Activated CD4-positive, CD25-positive, alpha-beta regulatory T cell (primary cell): Measurements from ENCODE around the gene DAZAP1.

Source experiments
- DNase-seq, 4 experiments: peaks; one replicate each; lab custom pipeline; 2025; lab: John Stamatoyannopoulos, UW

The DAZAP1 gene

DNA sequence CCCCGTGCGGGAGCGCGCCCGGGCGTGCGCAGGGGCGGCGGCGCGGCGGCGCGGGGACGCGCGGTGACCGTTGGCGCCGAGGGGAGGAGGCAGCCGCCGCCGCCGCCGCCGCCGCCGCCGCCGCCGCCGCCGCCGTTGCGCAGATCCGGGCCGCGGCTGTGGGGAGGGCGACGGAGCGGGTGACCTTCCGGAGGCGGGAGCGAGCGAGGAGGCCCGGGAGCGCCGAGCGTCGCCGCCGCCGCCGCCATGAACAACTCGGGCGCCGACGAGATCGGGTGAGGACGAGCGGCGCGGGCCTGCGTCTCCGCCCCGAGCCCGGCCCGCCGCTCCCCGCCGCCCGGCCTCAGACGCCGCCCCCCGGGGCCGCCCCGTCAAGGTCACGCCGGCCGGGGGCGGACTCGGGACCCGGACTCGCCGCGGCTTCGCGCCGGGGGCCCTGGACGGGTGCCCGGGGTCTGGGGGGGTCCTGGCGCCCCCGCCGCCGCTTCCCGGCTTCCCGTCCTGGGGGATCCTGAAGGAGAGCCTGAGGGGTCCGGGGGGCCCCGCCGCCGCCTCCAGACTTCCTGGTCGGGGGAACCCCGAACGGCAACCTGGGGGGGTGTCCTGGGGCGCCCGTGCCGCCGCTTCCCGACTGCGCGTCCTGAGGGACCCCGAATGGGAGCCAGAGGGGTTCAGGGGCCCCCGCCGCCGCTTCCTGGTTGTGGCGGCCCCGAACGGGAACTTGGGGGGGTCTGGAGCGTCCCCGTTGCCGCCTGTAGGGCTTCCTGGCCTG lies at the start of gene DAZAP1:
Gene DAZAP1 (plus strand): TSS at position 59 of the 772 bp plus-strand sequence. CDS start 188 bp downstream, at position 247.
- DNase-seq = peak in 2 of 4 experiments; percentile 47 to 54

DNA sequence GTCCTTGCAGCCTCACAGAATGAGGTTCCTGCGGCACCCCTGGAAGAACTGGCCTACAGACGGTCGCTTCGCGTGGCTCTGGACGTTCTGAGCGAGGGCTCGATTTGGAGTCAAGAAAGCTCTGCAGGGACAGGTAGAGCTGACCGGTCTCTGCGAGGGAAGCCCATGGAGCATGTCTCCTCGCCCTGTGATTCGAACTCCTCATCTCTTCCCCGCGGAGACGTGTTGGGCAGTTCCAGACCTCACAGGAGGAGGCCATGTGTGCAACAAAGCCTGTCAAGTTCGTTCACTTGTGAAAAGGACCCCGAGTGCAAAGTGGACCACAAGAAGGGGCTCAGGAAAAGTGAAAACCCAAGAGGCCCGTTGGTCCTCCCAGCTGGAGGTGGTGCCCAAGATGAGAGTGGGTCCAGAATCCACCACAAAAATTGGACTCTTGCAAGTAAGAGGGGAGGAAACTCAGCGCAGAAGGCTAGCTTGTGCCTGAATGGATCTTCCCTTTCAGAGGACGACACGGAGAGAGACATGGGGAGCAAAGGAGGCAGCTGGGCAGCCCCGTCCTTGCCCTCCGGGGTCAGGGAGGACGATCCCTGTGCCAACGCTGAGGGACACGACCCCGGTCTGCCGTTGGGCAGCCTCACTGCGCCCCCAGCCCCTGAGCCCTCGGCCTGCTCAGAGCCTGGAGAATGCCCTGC lies 47.1 kb upstream of the DAZAP1 start:
- DNase-seq = no peak

DNA sequence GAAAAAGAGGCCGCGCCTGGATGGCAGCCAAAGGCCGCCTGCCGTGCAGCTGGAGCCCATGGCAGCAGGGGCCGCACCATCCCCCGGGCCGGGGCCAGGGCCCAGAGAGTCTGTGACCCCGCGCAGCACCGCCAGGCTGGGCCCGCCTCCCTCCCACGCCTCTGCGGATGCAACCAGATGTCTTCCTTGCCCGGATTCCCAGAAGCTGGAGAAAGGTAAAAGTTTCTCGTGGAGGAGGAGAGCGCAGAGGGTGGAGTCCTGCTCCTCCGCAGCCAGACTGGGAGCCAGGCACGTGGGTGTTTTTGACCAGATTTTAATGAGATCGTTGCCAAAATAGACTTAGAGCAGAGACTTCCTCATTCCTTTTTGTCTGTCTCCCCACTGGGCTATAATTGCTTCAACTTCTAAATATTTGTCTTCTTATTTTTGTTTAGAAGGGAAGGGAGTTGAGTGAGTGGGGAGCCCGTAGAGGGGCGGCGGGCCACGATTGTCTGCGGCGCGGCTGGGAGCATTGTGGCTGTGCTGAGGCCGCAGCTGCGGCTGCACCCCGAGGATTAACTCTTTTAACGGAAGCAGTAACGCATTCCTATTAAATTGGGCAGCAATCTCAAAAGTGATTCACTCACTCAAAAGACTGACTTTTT lies 46.4 kb upstream of the DAZAP1 start:
- DNase-seq = no peak

DNA sequence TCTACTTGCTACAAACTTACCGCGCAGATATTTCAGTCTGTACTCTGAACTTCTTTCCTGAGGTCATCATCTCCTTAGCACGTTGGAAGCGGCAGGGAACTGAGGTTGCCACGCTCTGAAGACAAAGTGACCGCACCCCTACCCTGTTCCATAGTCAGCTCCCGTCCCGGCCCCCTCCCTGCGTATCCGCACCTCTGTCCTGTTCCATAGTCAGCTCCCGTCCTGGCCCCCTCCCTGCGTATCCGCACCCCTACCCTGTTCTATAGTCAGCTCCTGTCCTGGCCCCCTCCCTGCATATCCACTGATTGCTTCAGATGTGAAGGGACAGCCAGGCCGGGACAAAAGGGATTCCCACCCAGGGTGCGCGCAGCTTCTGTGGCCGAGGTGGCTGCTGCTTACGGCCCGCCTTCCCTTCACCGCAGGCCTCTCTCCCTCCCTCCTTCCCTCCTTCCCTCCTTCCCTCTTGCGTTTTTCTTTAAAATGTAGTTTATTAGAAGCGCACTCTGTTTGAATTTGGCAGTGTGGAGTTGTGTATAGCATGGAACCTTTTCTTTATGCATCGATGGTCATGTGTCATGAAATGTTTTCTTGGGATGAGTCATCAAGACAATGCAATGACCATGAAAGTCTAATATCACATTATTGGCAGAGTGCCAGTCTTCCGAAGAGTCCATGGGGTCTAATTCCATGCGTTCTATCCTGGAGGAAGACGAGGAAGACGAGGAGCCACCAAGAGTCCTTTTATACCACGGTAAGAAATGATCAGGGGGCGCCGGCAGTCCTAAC lies 45.6 kb upstream of the DAZAP1 start:
- DNase-seq = no peak

- DNase-seq = no peak
Observed at GRCh38 chr19:1362387-1363257, 44.8 kb upstream of the DAZAP1 start.

GRCh38 chr19:1363599-1363998 lies 43.8 kb upstream of the DAZAP1 start:
- DNase-seq = no peak

DNA sequence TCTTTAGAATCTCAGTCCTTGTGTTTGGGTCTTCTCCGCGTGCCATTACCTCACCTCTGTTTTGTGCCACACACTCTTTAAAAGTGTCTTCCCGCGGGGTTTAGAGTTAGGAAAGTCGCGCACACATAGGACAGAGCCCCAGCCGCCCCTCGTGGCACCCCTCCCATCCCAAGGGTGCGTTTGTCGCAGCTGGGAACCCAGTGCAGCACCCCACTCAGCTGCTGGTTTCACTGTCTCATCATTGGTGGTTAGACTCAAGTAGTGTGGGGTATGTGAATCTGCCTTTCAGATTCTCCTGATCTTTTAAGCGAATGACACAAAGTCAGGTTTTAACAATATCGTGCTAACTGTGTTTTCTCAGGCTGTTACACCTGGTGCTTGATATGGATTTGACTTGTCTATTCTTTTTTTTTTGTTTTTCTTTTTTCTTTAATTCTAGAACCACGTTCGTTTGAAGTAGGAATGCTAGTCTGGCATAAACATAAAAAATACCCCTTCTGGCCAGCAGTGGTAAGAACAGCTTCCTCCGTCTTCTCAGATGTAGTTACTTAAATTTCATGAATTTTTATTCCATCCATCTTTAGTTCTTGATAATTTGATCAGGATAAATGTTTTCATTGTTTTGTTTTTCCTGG lies 43.2 kb upstream of the DAZAP1 start:
- DNase-seq = no peak

DNA sequence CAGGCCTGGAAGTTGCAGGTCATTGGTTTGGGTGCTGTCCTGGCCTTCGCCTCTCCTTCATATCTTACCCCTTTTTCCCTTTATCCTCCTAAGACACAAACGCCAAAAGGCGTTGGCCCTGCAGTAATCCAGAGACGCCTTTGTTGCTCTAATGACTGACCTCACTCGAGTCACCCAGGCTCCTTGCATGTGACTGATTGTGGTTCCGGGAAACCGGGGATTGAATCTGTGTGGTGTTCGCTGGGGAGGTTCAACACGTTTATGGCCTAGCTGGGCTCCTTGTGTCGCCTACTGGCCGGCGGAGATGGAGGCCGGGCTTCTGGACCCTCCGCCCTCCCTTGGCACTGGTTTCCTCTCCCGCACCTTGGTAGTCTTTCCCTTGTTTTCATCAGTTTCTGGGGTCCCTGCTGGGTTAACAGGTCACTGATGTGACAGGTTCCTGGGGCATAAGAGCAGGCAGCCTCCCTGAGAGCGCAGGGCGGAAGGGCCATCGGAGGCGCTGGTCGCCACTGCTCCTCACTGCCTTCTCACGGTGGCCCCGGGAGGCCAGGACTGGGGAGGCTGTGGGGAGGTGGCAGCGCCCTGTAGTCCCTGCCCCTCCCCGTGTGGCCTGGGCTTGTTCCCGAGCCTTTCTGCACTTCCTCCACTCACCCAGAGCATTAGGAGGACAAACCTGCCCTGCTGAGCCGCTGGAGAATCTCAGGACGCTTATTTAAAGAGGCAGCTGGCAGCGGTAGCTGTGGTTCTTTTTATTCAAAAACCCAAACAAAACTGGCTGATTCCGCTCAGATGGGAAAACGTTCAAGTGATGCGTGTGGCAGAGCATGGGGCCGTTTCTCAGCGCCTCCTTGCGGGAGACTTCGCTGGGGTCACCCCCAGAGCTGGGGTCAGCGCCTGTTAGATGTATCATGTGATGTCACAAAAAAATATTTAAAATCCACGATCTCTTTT lies 41.8 kb upstream of the DAZAP1 start:
- no peak for DNase-seq

DNA sequence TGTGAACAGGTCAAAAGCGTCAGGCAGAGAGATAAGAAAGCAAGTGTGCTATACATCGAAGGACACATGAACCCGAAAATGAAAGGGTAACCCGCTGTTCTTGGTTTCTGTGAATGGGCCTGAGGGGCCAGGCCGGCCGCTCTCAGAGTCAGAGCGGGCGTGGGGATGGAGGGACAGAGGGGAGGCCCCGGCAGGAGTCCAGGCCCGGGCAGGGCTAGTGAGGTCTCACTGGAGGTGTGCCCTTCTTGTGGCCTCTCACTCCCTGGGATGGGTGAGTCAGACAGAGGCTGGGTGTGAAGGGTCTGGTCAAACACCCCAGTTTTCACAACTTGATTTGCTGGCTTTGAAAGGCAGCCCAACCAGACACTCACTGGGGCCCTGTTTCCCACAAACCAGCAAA lies 41.1 kb upstream of the DAZAP1 start:
- DNase-seq = no peak

DNA sequence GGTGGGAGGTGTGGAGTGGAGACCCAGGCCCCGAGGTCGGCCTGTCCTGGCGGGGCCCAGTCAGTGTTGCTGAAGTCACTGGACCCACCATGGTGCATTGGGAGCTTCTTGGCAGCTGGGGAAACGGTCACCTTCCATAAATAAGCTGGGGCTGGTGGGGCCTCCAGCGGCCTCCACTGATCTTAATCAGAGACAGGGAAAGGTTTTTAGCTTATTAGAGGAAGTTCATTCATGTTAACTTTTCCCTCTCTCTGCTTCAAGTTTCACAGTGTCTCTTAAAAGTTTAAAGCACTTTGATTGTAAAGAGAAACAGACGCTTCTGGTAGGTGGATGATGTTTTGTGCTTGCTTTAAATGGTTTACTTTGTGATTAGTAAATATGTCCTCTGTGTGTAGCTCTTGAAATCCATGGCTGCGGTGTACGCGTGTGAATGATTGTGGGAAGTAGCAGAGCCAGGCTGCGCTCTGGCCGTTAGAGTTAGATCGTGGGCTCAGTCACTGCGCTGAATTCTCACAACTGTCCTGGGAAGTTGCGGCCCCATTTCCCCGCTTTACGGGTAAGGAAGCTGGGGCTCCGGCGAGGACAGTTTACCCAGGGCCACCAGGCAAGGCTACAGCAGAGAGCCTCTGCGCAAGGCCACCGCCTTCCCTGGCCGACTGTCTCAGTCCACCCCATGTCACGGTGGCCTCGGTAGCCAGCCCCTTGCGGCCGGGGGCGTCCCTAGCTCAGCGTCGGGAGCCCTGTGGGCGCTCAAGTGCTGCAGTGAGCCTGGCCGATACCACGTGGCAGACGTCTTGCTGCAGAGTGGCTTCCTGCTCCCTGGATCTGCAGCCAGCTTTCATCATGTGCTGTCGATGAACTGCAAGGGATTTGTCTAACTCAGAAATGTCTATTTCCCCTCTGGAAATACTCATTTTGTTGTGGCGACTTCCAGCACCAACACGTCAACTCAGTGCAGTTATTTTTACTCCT lies 40.2 kb upstream of the DAZAP1 start:
- no peak for DNase-seq

DNA sequence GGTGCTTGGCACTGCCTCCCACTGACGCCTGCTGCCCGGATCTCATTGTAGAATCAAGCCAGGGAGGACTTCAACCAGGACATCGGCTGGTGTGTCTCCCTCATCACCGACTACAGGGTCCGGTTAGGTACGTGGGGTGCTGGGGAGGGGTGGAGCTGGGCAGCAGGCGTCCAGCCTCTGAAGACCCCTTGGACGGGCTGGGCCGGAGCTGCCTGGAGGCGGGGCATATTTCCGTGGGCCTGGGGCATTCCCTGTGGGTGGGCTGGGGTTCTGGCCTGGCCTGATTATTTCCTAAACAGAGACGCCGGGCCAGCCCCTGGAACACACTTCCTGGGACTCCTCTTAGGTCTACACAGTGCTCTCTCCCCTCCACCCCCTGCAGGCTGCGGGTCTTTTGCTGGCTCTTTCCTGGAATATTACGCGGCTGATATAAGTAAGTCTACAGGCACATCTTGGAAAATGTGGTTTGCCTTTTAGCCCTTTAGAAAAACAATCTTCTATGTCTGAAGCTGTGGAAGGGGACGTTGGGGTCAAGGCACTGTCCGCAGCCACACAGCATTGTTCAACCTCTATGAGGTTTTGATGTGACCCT lies 38.1 kb upstream of the DAZAP1 start:
- DNase-seq = no peak

DNA sequence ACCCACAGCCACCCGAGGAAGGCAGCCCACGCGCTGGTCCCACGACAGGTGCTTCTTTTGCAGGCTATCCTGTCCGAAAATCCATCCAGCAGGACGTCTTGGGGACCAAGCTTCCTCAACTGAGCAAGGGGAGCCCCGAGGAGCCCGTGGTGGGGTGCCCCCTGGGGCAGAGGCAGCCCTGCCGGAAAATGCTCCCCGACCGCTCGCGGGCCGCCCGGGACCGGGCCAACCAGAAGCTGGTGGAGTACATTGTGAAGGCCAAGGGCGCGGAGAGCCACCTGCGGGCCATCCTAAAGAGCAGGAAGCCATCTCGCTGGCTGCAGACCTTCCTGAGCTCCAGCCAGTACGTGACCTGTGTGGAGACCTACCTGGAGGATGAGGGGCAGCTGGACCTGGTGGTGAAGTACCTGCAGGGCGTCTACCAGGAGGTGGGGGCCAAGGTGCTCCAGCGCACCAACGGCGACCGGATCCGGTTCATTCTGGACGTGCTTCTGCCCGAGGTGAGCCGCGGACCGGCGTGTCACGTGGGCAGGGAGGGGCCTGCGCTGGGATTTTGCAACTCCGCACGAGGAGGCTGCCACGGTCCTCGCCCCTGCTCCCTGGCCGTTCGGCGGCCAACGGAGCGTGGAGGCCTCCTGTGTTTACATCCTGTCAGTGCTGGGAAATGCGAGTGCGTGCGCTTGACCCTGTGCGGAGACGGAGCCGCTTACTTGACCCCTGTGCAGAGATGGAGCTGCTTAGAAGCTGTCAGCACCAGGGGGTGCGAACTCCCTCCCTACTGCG lies 36.6 kb upstream of the DAZAP1 start:
- DNase-seq = no peak

- DNase-seq = no peak
Observed at GRCh38 chr19:1373042-1373533, 34.3 kb upstream of the DAZAP1 start.

DNA sequence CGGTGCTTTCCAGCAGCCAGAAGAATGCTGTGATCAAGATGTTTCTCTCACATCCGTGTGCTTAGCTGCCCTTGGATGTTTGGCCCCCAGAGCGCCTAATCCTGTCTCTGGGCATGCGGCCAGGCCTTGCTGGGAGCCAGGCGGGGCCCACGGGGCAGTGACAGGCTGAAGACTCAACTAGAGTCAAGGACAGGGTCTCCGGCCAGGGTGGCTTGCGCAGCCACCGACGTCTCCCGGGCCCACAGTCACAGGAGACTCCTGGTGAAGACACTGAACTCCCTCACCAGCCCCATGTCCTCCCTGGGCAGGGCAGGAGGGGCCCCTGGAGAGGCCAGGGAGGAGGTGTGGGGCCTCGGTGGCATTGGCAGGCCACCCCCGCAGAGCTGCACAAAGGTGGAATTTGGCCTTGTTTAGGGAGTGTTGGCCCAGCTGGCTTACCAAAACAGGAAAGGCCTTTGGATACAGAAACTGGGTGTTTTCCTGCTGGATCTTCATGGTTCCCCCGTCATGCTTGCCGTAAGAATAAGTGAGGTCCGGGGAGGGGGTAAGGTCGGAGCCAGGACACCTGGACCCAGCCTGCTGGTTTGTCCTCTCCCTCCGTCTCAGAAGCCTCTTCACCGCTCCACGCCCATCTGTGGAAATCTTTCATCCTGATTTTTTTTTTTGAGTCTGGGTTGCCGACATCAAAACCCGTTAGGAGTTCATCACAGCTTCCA lies 33.7 kb upstream of the DAZAP1 start:
- no peak for DNase-seq

DNA sequence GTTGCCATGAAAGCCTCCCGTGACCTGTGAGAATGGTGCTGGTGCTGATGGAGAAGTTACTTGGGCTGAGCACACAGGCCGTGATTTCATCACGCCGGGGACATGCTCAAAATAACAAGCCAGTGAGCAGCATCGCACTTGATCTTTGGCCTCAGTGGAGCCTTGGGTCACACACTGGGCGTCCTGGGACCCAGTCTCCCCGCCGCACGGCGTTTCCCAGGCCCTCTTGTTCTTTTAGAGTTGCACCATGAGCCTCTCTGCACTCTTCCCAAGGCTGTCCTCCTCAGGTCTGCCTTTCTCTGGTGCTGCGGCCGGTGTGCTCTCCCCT lies 33.2 kb upstream of the DAZAP1 start:
- DNase-seq = no peak

GRCh38 chr19:1376415-1376805 lies 31.0 kb upstream of the DAZAP1 start:
- DNase-seq = no peak
